HG02678 (cell line): ENCODE data around the gene EIF2AK2.

Source experiments
- ATAC-seq: cut with Tn5 transposase; IDR thresholded peaks from one replicate; pipeline ENCODE4 v1.9.1; 2021; ENCODE audit warnings: mild to moderate bottlenecking, moderate library complexity; ENCODE audit not compliant: unreplicated experiment

Gene EIF2AK2

DNA sequence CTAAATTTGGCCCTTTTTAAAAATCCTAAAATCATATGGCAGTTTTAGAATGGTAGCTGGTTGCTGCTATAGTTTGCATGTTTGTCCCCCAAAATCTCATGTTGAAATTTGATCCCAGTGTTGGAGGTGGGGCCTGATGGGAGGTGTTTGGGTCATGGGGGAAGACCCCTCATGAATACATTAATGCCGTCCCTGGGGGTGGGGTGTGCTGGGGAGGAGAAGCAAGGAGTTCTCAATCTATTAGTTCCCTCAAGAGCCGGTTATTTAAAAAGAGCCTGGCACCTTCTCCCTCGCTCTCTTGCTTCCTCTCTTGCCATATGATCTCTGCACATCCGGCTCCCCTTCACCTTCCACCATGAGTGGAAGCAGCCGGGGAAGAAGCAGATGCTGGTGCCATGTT is 51.6 kb downstream of the EIF2AK2 start:
- ATAC-seq = no peak

DNA sequence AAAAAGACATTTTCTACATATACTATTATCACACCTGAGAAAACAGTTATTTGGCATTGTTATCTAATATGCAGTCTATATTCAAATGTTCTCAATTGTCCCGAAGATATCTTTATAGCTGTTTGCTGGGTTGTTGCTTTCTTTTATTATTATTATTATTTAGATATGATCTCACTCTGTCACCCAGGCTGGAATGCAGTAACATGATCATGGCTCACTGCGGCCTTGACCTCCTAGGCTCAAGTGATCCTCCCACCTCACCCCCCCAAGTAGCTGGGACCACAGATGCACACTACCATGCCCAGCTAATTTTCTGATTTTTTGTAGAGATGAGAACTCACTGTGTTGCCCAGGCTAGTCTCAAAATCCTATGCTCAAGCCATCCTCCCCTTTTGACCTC is 52.6 kb downstream of the EIF2AK2 start:
- no peak for ATAC-seq

DNA sequence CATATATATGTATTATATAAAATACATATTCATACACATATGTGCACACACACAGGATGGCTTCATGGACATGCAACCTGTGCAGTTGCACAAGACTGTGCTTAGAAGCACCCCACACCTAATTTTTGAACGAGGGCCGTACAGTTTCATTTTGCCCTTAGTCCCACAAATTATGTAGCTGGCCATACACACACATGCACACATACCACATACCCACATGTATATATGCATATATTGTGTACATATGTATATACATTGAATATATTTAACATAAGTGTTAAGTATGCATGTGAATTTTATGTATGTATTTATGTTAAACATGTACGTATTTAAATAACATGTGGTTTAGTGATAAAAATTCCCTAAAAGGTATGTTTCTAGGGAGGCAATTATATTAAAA is 54.2 kb downstream of the EIF2AK2 start:
- no peak for ATAC-seq

DNA sequence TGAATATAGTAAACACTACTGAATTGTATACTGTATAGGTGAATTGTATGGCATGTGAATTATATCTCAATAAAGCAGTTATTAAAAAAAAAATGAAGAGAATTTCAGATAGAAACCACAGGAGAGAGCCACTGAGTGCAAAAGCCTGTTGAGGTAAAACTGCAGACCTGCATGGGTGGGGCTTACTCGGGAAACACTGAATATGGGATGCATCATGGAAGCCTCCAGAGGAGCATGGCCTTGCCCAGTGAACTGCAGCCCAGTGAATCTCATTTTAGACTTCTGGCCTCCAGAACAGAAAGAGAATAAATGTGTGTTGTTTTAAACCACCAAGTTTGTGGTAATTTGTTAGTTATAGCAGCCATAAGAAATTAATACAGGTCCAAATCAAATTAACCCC is 56.7 kb downstream of the EIF2AK2 start:
- ATAC-seq = no peak

DNA sequence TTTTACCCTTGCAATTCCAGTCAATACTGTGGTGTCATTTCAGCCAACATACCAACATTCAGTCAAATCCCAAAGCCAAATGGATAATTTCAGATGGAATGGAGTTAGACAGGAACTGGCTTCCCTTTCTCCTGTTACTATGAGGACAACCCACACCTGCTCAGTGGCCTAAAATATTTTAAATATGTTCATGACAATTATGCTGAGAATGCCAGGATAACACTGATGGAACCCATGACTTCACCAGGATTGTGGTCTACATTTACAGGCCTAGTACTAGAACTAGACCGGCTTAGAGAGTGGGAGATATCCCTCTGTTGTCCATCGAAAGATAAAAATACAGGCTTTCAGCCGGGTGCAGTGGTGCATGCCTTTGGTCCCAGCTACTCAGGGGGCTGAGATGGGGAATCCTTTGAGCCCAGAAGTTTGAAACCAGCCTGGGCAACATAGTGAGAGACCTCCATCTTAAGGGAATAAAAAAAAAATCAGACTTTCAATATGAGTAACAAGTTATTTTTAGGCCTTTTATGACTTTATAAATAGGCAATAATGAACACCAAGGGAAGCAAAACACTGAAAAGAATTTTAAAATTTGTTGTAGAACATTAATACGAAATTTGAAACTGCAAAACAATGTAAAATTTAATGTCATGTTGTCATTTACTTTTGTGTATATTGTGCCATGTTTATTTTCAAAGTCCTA is 58.2 kb downstream of the EIF2AK2 start:
- ATAC-seq = no peak

DNA sequence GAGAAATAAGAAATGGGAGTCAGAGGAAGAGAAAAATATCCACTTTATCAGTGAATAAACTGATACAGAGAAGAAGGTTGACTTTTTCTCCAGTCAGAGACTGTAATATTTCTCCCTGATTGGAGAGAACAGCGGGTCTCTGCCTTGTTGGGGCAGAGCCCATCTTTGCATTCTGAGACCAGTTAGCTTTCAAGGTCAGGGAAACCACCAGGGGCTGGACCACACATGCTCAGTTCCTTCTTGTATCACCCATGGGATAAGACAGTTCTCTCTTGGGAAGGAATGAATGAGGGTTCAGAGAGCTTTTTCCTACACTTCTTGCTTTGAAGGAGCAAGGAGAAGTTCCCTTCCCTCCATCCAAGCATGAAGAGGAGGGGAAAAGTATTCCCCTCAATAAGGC is 60.2 kb downstream of the EIF2AK2 start:
- ATAC-seq = no peak

DNA sequence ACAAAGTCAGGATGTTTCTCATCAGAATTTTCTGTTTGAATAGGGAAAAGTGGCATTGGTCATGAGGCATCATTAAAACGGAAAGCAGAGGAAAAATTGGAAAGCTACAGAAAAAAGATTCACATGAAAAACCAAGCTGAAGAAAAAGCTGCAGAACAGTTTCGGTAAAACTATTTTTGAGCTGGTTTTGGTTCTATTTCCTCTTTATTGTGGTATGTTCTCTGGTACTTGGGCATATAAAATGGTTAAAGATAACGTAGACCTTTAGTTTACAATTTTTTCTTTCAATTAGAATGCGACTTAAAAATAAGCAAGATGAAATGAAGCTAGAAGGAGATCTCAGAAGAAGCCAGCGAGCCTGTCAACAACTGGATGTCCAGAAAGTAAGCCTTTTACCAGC is 64.9 kb downstream of the EIF2AK2 start:
- peak; percentile 62 for ATAC-seq

DNA sequence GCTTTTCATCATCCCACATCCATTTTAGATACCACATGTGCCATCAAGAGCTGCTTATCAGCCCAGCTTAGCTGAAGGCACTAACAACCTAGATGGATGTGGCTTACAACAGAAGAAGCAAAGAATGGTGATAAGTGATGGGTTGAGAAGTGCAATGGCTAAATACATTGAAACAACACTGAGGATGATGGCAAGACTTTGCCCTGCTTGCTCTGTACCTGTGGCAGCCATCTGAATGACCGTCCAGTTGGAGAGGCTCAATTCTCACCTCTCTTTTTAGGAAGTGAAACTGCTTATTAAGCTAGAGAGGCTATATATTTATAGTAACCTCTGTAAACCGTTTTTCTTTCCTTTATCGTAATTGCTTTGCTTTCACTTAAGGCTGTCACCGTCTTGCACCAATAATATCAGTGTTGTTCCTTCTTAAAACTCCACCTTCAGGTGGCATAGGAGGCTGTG is 66.7 kb downstream of the EIF2AK2 start:
- peak; percentile 85 for ATAC-seq

DNA sequence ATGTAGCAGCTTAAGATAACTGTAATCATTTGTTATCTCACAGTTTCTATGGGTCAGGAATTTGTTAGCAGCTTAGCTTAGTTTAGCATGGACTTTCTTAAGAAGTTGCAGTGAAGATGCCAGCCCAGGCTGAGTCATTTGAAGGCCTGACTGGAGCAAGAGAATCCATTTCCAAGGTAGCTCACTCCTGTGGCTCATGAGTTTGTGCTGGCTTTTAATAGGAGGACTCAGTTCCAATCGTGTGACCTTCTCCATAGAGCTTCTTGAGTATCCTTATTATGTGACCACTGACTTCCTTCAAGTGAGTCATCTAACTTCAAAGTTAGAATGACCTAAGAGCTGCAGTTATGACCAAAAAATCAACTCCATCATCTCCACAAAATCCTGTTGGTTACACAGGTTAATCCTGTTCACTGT is 71.0 kb downstream of the EIF2AK2 start:
- no peak for ATAC-seq

DNA sequence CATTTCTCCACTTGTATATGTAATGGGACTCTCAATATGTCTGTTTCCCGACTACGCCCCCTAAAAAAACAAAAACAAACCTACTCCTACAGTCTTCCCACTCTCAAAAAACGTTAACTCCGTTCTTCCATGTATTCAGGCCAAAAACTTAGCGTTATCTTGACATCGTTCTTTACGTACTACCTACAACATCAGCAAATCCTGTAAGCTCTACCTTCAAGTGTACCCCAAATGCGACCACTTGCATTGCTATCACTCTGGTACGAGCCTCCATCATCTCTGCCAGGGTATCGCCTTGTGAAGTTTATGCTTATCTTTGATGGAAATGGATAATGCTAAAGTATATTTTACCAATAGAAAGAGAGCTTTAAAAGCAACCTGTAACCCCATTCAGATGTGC is 72.0 kb downstream of the EIF2AK2 start:
- no peak for ATAC-seq

DNA sequence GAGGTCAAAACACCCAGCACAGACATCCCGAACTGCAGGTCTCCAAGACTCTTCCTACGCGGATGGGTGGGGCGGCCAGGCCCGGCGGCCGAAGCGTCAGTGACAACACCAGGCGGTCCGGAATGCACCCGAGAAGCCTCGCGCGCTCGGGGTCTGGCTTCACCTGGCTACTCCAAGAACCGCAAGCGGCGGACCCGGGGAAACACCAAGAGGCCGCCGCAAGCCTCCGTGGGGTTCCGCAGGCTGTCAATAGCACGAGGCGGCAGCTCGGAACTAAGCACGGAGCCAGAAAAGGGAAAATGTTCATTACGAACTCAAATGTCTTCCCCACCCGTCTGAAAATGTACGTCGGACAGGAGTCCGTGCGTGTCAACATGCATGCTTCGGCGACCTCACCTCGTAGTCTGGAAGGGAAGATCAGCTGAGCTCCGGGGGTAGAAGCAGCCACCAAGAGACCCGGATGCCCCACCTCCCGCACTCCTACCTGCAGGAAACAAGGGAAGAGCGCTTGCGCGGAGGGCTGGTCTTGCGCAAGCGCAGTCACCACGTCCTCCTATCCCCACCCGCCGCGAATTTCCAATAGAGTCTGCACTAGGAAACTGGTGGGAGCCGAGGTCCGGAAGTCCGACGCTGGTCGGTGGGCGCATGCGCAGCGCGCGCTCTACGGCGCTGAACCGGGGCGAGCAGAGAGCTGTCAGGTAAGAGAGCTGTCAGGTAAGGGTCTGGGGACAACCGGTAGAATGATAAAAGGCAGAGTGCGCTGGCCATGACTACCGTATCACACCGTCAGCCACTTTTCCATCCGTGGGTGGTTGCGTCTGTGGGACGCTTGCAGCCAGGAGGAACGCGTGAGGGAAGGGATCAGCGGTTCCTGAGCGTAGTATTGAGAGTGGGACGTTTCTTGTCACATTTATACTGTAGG is 72.6 kb downstream of the EIF2AK2 start, which contains the start of the genes GPATCH11 and HEATR5B:
Gene GPATCH11, plus strand, starts transcription at position 646 of the 922 bp plus-strand sequence. CDS start 3,864 bp downstream, outside the sequence.
Gene HEATR5B, minus strand, starts transcription at position 500 of the 922 bp plus-strand sequence. CDS start 958 bp downstream, outside the sequence.
- ATAC-seq = peak; percentile 87

DNA sequence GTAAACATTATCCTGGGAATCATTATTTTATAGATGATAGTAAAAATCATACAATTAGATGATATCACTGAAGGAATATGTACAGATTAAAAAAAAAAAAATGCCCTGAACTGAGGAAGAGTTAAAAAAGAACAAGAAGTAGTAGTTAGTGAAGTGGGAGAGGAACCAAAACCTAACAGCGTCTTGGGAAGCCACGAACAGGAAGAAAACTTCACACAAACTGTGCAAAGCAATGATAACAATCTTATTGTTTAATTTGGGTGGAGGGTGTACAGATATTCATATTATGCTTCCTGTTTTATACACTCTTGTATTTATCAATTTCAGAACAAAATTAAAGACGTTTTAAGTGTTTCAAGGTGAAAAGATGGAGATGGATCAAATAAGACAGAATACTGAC is 76.1 kb downstream of the EIF2AK2 start:
- ATAC-seq = no peak

DNA sequence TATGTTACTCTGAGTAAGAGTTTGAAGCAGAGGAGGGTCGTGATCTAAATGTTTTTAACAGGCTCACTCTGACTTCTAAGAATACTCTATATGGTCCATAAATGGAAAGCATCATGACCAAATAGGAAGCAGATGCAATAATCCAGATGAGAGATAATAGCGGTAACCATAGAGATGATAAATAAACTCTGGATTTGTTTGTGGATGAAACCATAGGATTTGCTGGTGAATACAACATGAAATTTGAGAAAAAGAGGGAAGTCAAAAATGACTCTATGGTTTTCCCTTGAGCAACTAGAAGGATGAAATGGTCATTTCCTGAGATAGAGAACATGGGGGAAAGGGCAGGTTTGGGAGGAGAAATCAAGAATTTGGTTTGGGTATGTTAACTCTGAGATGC is 76.5 kb downstream of the EIF2AK2 start:
- no peak for ATAC-seq

DNA sequence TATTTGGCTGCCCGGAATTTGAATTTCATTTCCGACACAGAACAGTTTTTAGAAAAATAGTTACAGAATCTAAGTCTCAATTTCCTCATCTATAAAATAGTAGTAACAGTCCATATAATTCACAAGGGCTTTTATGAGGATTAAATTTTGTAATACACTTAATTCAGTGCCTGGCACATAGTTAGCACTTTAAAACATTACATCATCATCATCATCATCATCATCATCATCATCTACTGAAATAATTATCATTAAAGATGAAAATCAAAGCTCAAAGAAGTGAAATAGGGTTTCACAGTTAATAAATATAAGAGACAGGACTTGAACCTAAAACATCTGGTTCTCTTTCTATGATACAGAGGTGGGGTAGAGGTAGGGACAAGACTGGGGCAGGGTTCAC is 85.8 kb downstream of the EIF2AK2 start:
- ATAC-seq = no peak

DNA sequence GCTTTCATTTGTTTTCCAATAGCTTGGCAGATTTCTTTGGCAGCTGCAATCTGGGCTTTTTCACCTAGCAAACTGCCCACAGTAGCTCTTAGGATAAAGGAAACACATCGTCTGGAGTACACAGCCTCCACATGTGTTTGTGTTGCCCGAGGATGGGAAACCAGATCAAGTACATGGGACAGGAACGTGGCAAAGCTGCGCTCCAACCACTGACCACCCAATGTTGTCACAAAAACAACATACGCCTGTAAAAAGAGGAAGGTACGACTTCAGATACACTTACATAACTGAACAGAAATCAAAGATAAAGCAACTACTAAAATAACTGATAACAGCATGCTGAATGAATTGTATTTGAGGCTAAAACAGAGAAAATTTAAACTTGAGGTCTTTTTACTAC is 88.1 kb downstream of the EIF2AK2 start:
- no peak for ATAC-seq

DNA sequence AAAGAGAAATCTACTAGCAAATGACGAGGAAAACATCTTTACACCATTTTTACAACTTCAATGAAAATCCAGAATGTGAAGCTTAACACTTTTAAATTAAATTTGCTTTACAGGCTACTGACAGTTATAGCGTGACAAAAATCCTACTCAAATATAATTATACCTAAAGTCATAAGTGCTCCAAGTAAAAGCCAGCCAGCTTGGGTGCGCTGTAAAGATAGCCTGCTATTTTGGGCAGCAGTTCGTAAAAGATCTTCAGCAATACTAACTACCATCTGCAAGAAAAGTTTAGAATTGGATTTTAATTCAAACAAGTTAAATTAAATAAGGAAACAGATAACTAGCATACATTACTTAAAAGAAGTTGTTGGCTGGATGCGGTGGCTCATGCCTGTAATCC is 95.0 kb downstream of the EIF2AK2 start:
- no peak for ATAC-seq

DNA sequence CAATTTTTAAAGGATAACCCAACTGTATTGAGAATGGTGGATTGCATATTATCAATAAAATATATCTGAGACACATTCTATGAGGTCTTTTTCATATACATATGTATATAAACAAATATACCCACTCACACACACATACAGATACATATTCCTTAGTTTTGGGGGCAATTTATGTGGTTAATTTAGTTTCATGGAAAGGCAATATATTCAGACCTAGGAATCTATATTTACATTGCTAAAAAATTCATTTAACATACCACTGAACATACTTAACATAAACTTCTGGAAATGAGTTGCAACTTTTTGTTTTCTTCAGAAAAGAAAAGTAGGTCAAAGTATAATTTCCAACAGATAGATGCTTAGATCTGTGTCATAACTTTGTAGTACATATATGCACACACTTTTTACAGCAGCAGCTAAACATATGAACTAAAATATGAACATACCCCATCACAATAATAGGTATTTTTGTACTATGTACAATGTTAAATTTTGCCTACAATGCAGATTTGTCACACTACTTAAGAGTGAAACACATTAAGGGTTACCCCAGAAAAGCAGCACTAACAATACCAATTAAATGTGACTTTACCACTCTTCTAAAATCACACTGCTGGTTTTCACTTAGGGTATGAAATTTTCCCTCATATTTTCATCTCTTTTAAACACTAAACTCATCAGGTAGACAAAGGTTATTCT is 95.6 kb downstream of the EIF2AK2 start:
- no peak for ATAC-seq

DNA sequence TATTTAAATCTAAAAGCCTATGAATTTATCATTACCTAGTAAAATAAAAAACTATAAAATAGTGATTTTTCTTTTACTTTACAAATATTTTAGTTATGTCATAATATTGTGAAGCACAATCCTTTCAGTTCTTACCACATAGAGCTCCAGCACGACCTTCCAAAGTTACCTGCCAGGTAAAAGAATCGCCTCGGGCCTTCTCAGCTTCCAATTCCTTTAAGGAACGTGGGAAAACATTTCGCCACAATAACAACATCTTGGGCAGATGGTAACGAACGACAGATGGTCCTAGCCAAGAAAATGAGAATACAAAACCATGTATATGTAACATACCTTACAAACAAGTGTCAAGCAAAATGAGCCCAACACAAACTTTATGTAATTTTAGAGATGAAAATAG is 96.3 kb downstream of the EIF2AK2 start:
- no peak for ATAC-seq

DNA sequence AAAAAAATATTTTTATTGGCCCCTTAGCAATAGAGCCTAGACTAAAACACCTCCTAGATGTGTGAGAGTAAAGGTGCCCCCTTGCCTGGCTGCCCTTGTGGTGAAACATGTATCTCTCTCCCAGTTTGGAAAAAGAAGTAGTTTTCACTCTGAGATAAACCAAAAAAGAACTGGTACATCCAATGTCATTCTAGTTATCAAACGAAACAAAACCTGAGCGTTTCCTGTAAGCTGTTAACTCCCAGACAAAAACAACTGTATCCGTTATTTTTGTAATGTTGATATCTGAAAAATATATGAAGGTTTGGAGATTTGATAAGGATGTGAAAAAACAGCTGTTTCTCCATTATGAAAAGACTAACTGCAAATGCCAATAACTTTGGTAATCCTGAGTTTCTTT is 96.9 kb downstream of the EIF2AK2 start:
- ATAC-seq = no peak

DNA sequence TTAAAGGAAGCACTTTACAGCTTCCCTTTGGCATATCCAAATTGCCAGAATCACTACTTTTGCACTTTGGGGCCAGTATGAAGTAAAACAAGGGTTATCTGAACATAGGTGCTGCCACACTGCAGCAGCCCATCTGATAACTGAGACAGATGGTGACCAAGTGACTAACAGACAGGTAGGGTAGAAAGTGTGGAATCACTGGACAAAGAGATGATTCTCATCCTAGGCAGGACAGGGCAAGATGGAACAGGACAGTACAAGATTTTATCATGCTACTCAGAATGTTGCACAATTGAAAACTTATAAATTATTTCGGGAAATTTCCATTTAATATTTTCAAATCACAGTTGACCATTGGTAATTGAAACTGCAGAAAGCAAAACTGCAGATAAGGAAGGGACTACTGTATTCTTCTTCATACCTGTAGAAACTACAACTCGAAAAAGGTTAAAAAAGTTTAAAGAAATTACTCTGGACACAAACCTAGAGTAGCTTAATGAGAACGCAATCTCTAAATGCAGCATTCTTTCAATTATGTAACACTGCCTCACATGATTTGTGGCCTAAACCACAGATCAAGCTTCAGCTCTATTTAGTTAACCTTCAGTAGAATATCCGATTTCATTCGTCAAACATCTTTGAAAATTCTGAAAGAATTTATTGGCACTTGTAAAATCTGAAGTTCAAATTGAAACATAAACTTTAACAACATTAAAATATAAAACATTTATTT is 104.0 kb downstream of the EIF2AK2 start:
- ATAC-seq = no peak
